Ecto neural progenitor cell (in vitro differentiated cells): ENCODE measurements around the gene LMBR1.
"Not testable (repeated sequence)": the region's sequence is repeated elsewhere in the genome, so short reads cannot be mapped to it uniquely, and the experiment has no call there.

Source experiments
- DNase-seq: peaks from one replicate; pipeline ENCODE4 v3.0.0-alpha.2; 2018; ENCODE audit warnings: low spot score

The LMBR1 gene

GRCh38 chr7:156845379-156846101, 47.4 kb downstream of the LMBR1 start:
- DNase-seq: no peak

GRCh38 chr7:156843582-156843981, 49.4 kb downstream of the LMBR1 start:
- DNase-seq: not testable (repeated sequence)

- no peak for DNase-seq
Measured at GRCh38 chr7:156843157-156843556, 49.8 kb downstream of the LMBR1 start.

GRCh38 chr7:156842740-156843140, 50.2 kb downstream of the LMBR1 start:
- no peak for DNase-seq

- no peak for DNase-seq
Measured at GRCh38 chr7:156842317-156842716, 50.7 kb downstream of the LMBR1 start.

GRCh38 chr7:156841497-156841896, 51.5 kb downstream of the LMBR1 start:
- DNase-seq: no peak

- DNase-seq: no peak
Measured at GRCh38 chr7:156840134-156840533, 52.8 kb downstream of the LMBR1 start.

GRCh38 chr7:156836443-156836842, 56.5 kb downstream of the LMBR1 start:
- no peak for DNase-seq

- no peak for DNase-seq
Measured at GRCh38 chr7:156834462-156834861, 58.5 kb downstream of the LMBR1 start.

GRCh38 chr7:156833312-156833711, 59.7 kb downstream of the LMBR1 start:
- no peak for DNase-seq

GRCh38 chr7:156832195-156832877, 60.6 kb downstream of the LMBR1 start:
- no peak for DNase-seq

- DNase-seq: no peak
Measured at GRCh38 chr7:156829669-156830336, 63.2 kb downstream of the LMBR1 start.

GRCh38 chr7:156827587-156828203, 65.3 kb downstream of the LMBR1 start:
- DNase-seq: no peak

GRCh38 chr7:156823435-156823834, 69.5 kb downstream of the LMBR1 start:
- no peak for DNase-seq

GRCh38 chr7:156820445-156821063, 72.4 kb downstream of the LMBR1 start:
- no peak for DNase-seq

GRCh38 chr7:156819733-156820295, 73.2 kb downstream of the LMBR1 start:
- DNase-seq: no peak

- DNase-seq: no peak
Measured at GRCh38 chr7:156818133-156818532, 74.8 kb downstream of the LMBR1 start.

- DNase-seq: no peak
Measured at GRCh38 chr7:156816943-156817572, 75.9 kb downstream of the LMBR1 start.

- DNase-seq: no peak
Measured at GRCh38 chr7:156811706-156812105, 81.3 kb downstream of the LMBR1 start.

- not testable (repeated sequence) for DNase-seq
Measured at GRCh38 chr7:156803656-156804055, 89.3 kb downstream of the LMBR1 start.

- no peak for DNase-seq
Measured at GRCh38 chr7:156802214-156802613, 90.8 kb downstream of the LMBR1 start.
